Neural cell (in vitro differentiated cells): ENCODE data around the gene FAM107B. TPM values are rescaled to one million over a fixed set of nuclear protein-coding genes. Genes with fewer than 3 reads are reported as not detected.

Experiments used
- H2AFZ ChIP-seq: fragments of 200-600, 300-800 bp; sonication (generic), shearing (Covaris generic); 2 replicates; pipeline ENCODE4 v1.6.0; 2014; ENCODE audit warnings: low read depth, mild to moderate bottlenecking, antibody characterized with exemption, low read length, moderate library complexity
- H3F3A ChIP-seq: fragments of 200-600 bp; shearing (Covaris generic); 2 replicates; pipeline ENCODE4 v1.6.1; 2016; ENCODE audit warnings: mild to moderate bottlenecking, moderate library complexity, mixed read lengths, antibody characterized with exemption, low read length; ENCODE audit not compliant: insufficient read depth, poor library complexity, severe bottlenecking
- H3K27ac ChIP-seq: fragments of 200-600, 300-800 bp; sonication (generic), shearing (Covaris generic); 2 replicates; pipeline ENCODE4 v1.5.1; 2014; ENCODE audit warnings: mild to moderate bottlenecking, low read length, moderate library complexity
- H3K27me3 ChIP-seq: fragments of 300-800, 200-600 bp; sonication (generic), shearing (Covaris generic); 2 replicates; pipeline ENCODE4 v1.6.0; 2014; ENCODE audit warnings: mild to moderate bottlenecking, low read depth, low read length, moderate library complexity; ENCODE audit not compliant: insufficient read depth
- H3K36me3 ChIP-seq: fragments of 300-800, 200-600 bp; sonication (generic), shearing (Covaris generic); 2 replicates; pipeline ENCODE4 v1.5.1; 2014; ENCODE audit warnings: mild to moderate bottlenecking, antibody characterized with exemption, low read length, moderate library complexity; ENCODE audit not compliant: insufficient read depth
- H3K4me2 ChIP-seq: fragments of 300-800, 200-600 bp; sonication (generic), shearing (Covaris generic); 2 replicates; pipeline ENCODE4 v1.6.0; 2014; ENCODE audit warnings: mild to moderate bottlenecking, low read length
- H3K4me3 ChIP-seq: fragments of 300-800, 200-600 bp; sonication (generic), shearing (Covaris generic); 2 replicates; pipeline ENCODE4 v1.5.1; 2014; ENCODE audit warnings: mild to moderate bottlenecking, low read length, moderate library complexity
- H3K79me2 ChIP-seq: fragments of 200-600 bp; shearing (Covaris generic); replicated peaks from 2 replicates; pipeline ENCODE4 v1.6.0; 2014; ENCODE audit warnings: mild to moderate bottlenecking, low read length, moderate library complexity; ENCODE audit not compliant: insufficient read depth
- H3K9ac ChIP-seq: fragments of 300-800, 200-600 bp; sonication (generic), shearing (Covaris generic); 2 replicates; pipeline ENCODE4 v1.6.1; 2016; ENCODE audit warnings: mild to moderate bottlenecking, low read length, mixed read lengths
- H3K9me2 ChIP-seq: fragments of 200-600 bp; shearing (Covaris generic); 2 replicates; pipeline ENCODE4 v1.6.1; 2016; ENCODE audit warnings: mild to moderate bottlenecking, low read length, mixed read lengths; ENCODE audit not compliant: insufficient read depth
- H3K9me3 ChIP-seq: fragments of 200-600, 300-800 bp; sonication (generic), shearing (Covaris generic); 2 replicates; pipeline ENCODE4 v1.6.1; 2016; ENCODE audit warnings: mild to moderate bottlenecking, mixed run types, low read length, moderate library complexity, mixed read lengths
- H4K20me1 ChIP-seq: fragments of 200-600 bp; shearing (Covaris generic); 2 replicates; pipeline ENCODE4 v1.6.1; 2016; ENCODE audit warnings: mild to moderate bottlenecking, mixed run types; ENCODE audit not compliant: insufficient read depth
- MXI1 ChIP-seq: fragments of 450-650 bp; conservative IDR thresholded peaks from 2 replicates; pipeline ENCODE4 v1.6.1; 2014; ENCODE audit warnings: antibody characterized with exemption, mild to moderate bottlenecking; ENCODE audit not compliant: poor library complexity, severe bottlenecking
- TAF1 ChIP-seq: IDR thresholded peaks from 2 replicates; pipeline ENCODE4 v1.6.1; 2012; ENCODE audit warnings: low read depth
- polyA plus RNA-seq: library from polyadenylated mRNA; depleted of rRNA; stranded (reverse); fragments of >200 nt; gene quantifications from 2 replicates; pipeline ENCODE4 v1.2.3, GENCODE V29; 2014
- TF ChIP-seq, protein P1 (sequence below): IDR thresholded peaks from 2 replicates; pipeline ENCODE4 v1.6.1; 2012; ENCODE audit warnings: borderline replicate concordance
- TF ChIP-seq, protein P2 (sequence below): fragments of 450-650 bp; IDR thresholded peaks from 2 replicates; pipeline ENCODE4 v1.5.1; 2014; ENCODE audit warnings: antibody characterized with exemption, mild to moderate bottlenecking, moderate library complexity; ENCODE audit not compliant: poor library complexity, severe bottlenecking

The FAM107B gene
- polyA plus RNA-seq, 1 donor from 2014 or later: 106 TPM

DNA sequence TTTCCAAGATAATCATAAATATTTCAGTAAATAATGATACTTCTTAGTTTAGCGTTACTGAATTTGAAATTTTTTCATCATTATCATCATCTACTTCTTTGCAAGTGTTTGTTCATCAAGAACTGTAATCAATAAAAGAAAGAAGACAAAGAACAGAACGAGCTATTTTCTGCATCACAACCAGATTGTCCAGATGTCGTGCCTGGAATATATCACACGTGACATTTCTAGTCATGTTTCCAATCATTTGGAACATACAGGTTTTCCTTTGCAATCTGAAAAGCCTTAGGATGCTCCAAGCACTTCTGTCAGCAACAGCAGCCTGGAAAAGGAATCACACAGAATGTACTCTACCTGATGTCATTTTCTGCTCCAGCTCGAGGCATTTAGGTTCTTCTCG is 107.4 kb downstream of the FAM107B start:
- no peak overlapping the region for H3K9ac ChIP-seq
- H3K36me3 ChIP-seq: no peaks in the 10 kb centered on the region
- H2AFZ ChIP-seq: no peak overlapping the region
- H4K20me1 ChIP-seq: no peaks in the 10 kb centered on the region
- H3K27ac ChIP-seq: no peak overlapping the region
- no peaks in the 10 kb centered on the region for H3K9me3 ChIP-seq
- no peaks in the 10 kb centered on the region for H3F3A ChIP-seq
- H3K4me2 ChIP-seq: no peak overlapping the region
- no peaks in the 10 kb centered on the region for H3K9me2 ChIP-seq
- TF ChIP-seq, protein P1, sequence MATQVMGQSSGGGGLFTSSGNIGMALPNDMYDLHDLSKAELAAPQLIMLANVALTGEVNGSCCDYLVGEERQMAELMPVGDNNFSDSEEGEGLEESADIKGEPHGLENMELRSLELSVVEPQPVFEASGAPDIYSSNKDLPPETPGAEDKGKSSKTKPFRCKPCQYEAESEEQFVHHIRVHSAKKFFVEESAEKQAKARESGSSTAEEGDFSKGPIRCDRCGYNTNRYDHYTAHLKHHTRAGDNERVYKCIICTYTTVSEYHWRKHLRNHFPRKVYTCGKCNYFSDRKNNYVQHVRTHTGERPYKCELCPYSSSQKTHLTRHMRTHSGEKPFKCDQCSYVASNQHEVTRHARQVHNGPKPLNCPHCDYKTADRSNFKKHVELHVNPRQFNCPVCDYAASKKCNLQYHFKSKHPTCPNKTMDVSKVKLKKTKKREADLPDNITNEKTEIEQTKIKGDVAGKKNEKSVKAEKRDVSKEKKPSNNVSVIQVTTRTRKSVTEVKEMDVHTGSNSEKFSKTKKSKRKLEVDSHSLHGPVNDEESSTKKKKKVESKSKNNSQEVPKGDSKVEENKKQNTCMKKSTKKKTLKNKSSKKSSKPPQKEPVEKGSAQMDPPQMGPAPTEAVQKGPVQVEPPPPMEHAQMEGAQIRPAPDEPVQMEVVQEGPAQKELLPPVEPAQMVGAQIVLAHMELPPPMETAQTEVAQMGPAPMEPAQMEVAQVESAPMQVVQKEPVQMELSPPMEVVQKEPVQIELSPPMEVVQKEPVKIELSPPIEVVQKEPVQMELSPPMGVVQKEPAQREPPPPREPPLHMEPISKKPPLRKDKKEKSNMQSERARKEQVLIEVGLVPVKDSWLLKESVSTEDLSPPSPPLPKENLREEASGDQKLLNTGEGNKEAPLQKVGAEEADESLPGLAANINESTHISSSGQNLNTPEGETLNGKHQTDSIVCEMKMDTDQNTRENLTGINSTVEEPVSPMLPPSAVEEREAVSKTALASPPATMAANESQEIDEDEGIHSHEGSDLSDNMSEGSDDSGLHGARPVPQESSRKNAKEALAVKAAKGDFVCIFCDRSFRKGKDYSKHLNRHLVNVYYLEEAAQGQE: peak; percentile 35
- TF ChIP-seq MXI1: no peak
- H3K27me3 ChIP-seq: no peaks in the 10 kb centered on the region
- H3K4me3 ChIP-seq: no peak overlapping the region
- H3K79me2 ChIP-seq: no peaks in the 10 kb centered on the region

DNA sequence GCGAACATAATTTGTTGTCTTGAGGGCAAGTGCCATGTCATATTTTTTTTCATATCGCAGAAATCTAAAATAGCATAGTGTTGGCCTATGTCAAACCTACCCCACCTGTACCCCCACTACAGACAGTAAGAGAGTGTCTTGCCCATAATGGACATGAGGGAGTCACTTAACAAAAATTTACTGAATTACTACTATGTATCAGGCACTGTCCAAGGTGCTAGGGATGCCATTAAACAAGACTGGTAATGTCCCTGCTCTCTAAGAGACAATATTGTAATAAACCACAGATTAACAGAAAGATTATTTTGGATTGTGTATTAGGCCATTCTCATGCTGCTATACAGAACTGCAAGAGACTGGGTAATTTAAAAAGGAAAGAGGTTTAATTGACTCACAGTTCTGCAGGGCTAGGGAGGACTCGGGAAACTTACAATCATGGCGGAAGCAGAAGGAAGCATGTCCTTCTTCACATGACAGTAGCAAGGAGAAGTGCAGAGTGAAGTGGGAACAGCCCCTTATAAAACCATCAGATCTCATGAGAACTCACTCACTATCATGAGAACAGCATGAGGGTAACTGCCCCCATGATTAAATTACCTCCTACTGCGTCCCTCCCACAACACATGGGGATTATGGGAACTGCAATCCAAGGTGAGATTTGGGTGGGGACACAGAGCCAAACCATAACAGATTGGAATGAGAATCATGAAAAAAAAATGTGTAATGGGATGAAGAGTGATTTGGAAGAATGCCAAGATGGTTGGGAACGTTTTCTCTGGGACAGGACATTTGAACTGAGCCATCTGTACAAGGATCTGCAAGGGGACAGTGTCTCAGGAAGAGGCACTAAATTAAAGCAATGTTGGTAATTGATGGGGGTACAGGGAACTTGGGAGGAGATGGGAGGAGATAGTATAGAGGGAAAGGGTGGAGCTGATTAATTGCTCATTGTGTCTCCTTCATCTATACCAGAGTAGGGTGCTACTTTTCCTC is 108.5 kb downstream of the FAM107B start:
- Histone ChIP-seq H3K9me2 (no peaks in the 10 kb centered on the region), H3K4me3 (no peak overlapping the region), H3K36me3 (no peaks in the 10 kb centered on the region), H3F3A (no peaks in the 10 kb centered on the region), H3K9ac (no peak overlapping the region), H3K9me3 (no peaks in the 10 kb centered on the region), H3K27ac (no peak overlapping the region), H3K27me3 (no peaks in the 10 kb centered on the region), H3K4me2 (no peak overlapping the region), H4K20me1 (no peaks in the 10 kb centered on the region), H2AFZ (no peak overlapping the region), H3K79me2 (no peaks in the 10 kb centered on the region)
- TF ChIP-seq TAF1: no peak
- TF ChIP-seq, protein P1: no peak
- TF ChIP-seq, protein P2, sequence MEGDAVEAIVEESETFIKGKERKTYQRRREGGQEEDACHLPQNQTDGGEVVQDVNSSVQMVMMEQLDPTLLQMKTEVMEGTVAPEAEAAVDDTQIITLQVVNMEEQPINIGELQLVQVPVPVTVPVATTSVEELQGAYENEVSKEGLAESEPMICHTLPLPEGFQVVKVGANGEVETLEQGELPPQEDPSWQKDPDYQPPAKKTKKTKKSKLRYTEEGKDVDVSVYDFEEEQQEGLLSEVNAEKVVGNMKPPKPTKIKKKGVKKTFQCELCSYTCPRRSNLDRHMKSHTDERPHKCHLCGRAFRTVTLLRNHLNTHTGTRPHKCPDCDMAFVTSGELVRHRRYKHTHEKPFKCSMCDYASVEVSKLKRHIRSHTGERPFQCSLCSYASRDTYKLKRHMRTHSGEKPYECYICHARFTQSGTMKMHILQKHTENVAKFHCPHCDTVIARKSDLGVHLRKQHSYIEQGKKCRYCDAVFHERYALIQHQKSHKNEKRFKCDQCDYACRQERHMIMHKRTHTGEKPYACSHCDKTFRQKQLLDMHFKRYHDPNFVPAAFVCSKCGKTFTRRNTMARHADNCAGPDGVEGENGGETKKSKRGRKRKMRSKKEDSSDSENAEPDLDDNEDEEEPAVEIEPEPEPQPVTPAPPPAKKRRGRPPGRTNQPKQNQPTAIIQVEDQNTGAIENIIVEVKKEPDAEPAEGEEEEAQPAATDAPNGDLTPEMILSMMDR: no peak
